GM19238 (cell line): ENCODE results near the gene MRPL12.
"Not testable (repeated sequence)": the region's sequence is repeated elsewhere in the genome, so short reads cannot be mapped to it uniquely, and the experiment has no call there.

ENCODE experiments used
- DNase-seq: peaks from one replicate; pipeline ENCODE4 v3.0.0; 2011; ENCODE audit warnings: low spot score; ENCODE audit not compliant: insufficient read length

Gene MRPL12

GRCh38 chr17:81702934-81703746 is at the start of gene MRPL12:
Gene MRPL12 (plus strand): TSS chr17:81703367. CDS start chr17:81703502, 135 bp downstream.
- DNase-seq, result peak; percentile 100

- no peak for DNase-seq
Measured at GRCh38 chr17:81655378-81656117, 47.6 kb upstream of the MRPL12 start.

DNA sequence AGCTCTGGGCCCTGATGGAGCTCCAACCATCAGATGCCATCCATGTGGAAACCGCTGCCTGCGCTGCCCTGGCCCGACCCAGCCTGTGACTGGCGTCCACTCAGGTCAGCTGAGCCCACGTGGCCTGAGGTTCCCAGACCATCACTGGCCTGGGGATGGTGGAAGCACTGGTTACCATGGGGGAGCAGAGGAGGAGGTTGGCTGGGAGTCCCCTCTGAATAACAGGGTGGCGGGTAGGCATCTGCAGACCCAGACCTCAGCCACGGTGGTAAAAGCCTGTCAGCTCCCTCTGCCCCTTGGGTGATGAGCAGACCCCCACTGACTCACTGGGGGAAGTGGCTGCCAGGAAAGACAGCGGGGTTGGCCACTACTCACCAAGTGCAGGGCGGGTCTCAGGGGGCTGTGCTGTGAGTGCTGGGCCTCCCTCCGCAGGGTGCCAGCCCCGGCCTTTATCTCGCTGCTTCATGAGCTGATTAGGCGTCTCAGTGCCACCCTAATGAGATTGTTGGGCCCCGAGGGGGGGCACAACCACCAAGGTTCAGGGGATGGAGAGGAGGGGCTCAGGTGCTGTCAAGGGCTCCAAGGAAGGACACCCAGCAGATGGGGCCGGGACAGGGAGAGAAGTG is 46.9 kb upstream of the MRPL12 start, which contains the start of gene PDE6G:
PDE6G (minus strand) TSS at position 425 of the 626 bp plus-strand sequence. CDS start 3,237 bp downstream, outside the sequence.
- no peak for DNase-seq

- no peak for DNase-seq
Measured at GRCh38 chr17:81656835-81657234, 46.3 kb upstream of the MRPL12 start.

- no peak for DNase-seq
Measured at GRCh38 chr17:81659038-81659437, 44.1 kb upstream of the MRPL12 start.

- DNase-seq, result no peak
Measured at GRCh38 chr17:81660441-81660840, 42.7 kb upstream of the MRPL12 start.

- DNase-seq, result no peak
Measured at GRCh38 chr17:81662002-81662401, 41.2 kb upstream of the MRPL12 start.

DNA sequence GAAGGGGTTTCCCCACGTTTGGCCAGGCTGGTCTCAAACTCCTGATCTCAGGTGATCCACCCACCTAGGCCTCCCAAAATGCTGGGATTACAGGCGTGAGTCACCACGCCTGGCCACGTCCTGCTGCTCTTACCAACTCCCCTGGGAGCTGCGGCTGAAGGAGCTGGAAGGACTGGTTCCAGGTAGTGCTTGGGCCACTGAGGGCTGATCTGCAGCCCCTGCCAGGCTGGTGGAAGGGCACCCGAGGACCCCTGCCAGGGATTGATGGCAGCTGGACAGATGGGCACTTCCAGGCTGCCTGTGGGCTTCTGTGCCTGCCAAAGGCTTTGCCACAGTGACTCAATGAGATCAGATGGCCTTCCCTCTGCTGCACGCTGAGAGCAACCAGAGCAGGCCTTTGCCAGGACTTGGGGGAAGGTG is 39.1 kb upstream of the MRPL12 start:
- no peak for DNase-seq

DNA sequence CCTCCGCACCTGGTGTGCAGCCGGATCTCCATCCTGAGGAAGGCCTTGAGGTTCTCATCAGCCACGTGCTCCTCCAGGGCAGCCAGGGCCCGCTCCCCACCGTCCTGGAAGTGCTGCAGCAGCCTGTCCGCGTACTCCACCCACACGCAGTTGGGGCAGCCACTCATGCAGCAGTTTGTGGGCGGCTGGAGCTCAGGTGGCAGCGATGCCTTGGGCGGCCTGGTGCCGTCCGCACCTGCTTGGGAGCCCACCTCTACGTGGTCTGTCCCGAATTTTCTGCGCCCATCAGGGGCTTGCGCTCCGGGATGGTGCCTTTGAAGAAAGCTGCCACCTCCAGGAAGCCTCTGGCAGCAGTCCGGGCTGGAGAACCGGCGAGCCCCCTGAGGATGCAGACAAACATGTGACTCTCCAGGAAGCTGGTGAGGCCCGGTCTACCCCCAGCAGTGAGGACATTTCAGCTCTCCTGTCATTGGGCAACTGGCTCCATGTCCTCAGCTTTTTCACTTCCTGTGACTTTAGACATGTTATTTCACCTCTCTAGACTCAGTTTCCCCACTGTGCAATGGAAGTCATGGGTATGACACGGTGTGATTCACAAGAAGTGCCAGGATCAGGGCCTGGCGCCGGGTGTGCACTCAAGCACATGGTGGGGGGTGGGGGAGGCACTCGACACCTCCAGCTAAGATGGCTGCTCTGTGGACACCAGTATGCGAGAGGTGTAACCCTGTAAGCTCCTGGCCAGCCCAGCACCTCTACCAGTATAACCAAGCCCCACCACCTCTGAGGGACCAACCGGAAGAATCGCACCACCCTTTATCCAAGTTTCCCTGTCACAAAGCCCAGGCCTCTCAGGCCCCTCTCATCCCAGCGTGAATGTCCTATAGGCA is 37.7 kb upstream of the MRPL12 start:
- peak; percentile 55 for DNase-seq

DNA sequence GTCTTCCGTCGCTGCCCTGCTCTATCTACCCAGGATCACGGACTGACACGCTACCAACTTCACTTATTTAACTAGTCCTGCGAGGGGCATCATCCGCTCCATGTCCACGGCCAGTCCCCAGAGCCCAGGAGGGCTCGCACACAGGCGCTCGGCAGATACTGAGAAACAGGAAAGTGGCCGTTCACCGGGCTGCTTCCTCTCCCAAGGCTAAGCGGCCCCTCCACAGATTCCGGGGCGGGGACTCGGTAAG is 37.1 kb upstream of the MRPL12 start:
- DNase-seq, result no peak

- DNase-seq, result peak; percentile 97
Measured at GRCh38 chr17:81666342-81667191, 36.6 kb upstream of the MRPL12 start, which contains the start of the genes CCDC137 and OXLD1. Gene CCDC137 (plus strand): TSS chr17:81666737. CDS start chr17:81666767, 30 bp downstream. Gene OXLD1 (minus strand): TSS chr17:81666605. CDS start chr17:81666577, 28 bp downstream.

DNA sequence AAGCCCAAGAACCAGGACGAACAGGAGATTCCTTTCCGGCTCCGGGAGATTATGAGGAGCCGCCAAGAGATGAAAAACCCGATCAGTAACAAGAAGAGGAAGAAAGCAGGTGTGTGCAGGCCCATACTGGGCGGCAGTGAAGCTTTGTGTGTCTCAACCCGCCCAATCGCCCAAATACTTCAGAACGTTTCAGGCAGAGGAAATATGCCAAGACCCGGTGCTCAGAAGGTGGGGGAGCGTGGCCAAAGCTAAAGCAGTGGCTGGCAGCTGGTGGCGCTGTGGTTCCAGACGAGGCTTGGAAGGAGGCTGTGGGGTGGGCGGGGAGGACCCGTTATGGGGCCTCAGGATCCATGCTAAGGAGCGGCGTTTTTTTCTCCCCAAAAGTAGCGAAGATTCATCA is 35.4 kb upstream of the MRPL12 start:
- DNase-seq, result no peak

GRCh38 chr17:81672504-81672903 is 30.7 kb upstream of the MRPL12 start:
- no peak for DNase-seq

GRCh38 chr17:81672954-81673353 is 30.2 kb upstream of the MRPL12 start:
- no peak for DNase-seq

DNA sequence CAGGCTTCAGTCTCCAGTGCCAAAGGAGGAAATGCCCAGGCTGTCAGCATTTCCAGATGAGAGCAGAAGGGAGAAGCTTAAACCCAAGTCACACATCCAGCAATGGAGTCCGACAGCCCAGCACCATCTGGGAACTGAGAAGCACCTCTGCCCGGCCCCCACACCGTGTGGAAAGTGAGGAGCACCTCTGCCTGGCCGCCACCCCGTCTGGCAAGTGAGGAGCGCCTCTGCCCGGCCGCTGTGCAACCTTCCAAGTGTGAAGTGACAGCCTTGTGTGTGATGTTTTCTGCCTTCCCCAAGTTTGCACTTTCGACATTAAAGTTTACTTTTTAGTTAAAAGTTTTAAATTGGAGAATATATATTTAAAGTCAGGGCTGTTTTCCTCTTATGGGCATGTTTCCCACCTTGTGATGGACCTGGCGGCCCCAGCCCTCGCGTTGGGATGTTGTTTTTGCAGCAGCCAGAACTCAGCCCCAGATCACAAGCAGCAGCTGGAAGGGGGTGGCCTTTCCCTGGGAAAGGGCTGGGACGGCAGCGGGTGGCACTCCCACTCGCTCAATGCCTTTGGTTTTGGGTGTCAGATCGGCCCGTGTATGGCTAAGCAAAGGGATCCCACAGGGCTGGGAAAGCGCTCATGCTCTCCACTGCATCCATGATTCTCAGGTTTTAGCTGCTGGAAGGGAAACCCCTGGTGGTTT is 29.5 kb upstream of the MRPL12 start:
- DNase-seq, result no peak

DNA sequence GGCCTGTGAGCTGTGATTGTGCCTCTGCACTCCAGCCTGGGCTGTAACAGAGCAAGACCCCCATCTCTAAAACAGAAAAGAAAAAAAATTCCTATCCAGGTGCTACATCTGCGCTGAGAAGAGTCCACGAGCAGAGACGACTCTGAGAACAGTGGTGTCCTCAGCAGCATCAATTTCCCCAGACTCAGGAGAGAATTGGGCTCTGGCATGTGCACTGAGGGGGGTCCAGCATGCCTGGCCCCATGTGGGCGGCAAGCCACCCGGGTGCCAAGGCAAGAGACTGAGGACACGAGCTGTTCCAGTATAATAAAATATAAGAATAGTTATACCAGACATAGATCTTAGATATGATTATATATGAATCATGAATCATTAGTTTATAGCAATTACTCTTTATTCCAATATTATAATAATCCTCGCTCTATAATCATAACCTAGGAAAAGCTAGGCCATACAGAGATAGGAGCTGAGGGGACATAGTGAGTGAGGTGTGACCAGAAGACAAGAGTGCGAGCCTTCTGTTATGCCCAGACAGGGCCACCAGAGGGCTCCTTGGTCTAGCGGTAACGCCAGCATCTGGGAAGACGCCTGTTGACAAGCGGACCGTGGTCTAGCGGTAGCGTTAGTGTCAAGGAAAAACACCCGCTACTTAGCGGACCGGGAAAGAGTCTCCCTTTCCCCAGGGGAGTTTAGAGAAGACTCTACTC is 27.5 kb upstream of the MRPL12 start:
- not testable (repeated sequence) for DNase-seq

GRCh38 chr17:81676906-81677305 is 26.3 kb upstream of the MRPL12 start:
- DNase-seq, result no peak

GRCh38 chr17:81680150-81680549 is 23.0 kb upstream of the MRPL12 start:
- DNase-seq, result no peak

- no peak for DNase-seq
Measured at GRCh38 chr17:81681672-81682071, 21.5 kb upstream of the MRPL12 start.
